ENCODE measurements around the gene OTULINL.

OTULINL gene

GRCh38 chr5:14599476-14600127 is 18.0 kb downstream of the OTULINL start:
- no peak overlapping the region for H3K27ac ChIP-seq
- no peak for TF ChIP-seq CTCF (IDR thresholded peaks at IDR 0.05)

GRCh38 chr5:14600846-14601245 is 19.3 kb downstream of the OTULINL start:
- no peak overlapping the region for H3K27ac ChIP-seq
- TF ChIP-seq CTCF (IDR thresholded peaks at IDR 0.05) (no peak), ZFX (IDR thresholded peaks at IDR 0.05; ENCODE audit: borderline replicate concordance) (no peak)

- H3K27ac ChIP-seq, result no peak overlapping the region
- TF ChIP-seq CTCF (IDR thresholded peaks at IDR 0.05) (no peak), ZFX (IDR thresholded peaks at IDR 0.05; ENCODE audit: borderline replicate concordance) (no peak)
These were observed 21.5 kb downstream of the OTULINL start for GRCh38 chr5:14603141-14603540.

GRCh38 chr5:14607104-14607503 is 25.5 kb downstream of the OTULINL start:
- TF ChIP-seq CTCF (IDR thresholded peaks at IDR 0.05) (no peak), ZFX (IDR thresholded peaks at IDR 0.05; ENCODE audit: borderline replicate concordance) (no peak)
- no peak overlapping the region for H3K27ac ChIP-seq

- H3K27ac ChIP-seq, result no peak overlapping the region
- TF ChIP-seq CTCF (IDR thresholded peaks at IDR 0.05) (no peak), ZFX (IDR thresholded peaks at IDR 0.05; ENCODE audit: borderline replicate concordance) (no peak)
These were observed 26.6 kb downstream of the OTULINL start for GRCh38 chr5:14608169-14608568.

GRCh38 chr5:14611737-14612136 is 30.1 kb downstream of the OTULINL start:
- no peak overlapping the region for H3K27ac ChIP-seq
- no peak for TF ChIP-seq ZFX (IDR thresholded peaks at IDR 0.05; ENCODE audit: borderline replicate concordance)
- no peak for TF ChIP-seq CTCF (IDR thresholded peaks at IDR 0.05)

- no peak overlapping the region for H3K27ac ChIP-seq
- TF ChIP-seq CTCF (IDR thresholded peaks at IDR 0.05) (no peak), ZFX (IDR thresholded peaks at IDR 0.05; ENCODE audit: borderline replicate concordance) (no peak)
These were observed 32.9 kb downstream of the OTULINL start for GRCh38 chr5:14614490-14614889.
